Spinal cord (tissue), 10 donors: ENCODE measurements around the gene MOCS1. TPM values are rescaled to one million over a fixed set of nuclear protein-coding genes. Genes with fewer than 3 reads are reported as not detected.
"Not testable (repeated sequence)": the region's sequence is repeated elsewhere in the genome, so short reads cannot be mapped to it uniquely, and the experiment has no call there.

ENCODE experiments used
- DNase-seq, 6 donors: peaks; one replicate each; pipeline versions ENCODE4 v3.0.0 to v3.0.0-alpha.2; 2013 to 2015; ENCODE audit warnings: low spot score in 6 of 6, low read depth in 4 of 6
- H3K27ac ChIP-seq: one replicate; pipeline ENCODE4 v1.5.1; 2013; ENCODE audit warnings: low read depth, low read length, control low read depth
- H3K27me3 ChIP-seq: one replicate; pipeline ENCODE4 v1.6.1; 2013; ENCODE audit warnings: low read length; ENCODE audit not compliant: control insufficient read depth, insufficient read depth
- H3K36me3 ChIP-seq: one replicate; pipeline ENCODE4 v1.6.1; 2013; ENCODE audit warnings: low read length; ENCODE audit not compliant: control insufficient read depth, insufficient read depth
- H3K4me1 ChIP-seq: one replicate; pipeline ENCODE4 v1.6.1; 2013; ENCODE audit warnings: low read length; ENCODE audit not compliant: control insufficient read depth, insufficient read depth
- H3K4me3 ChIP-seq: one replicate; pipeline ENCODE4 v1.5.1; 2013; ENCODE audit warnings: low read depth, low read length, control low read depth
- H3K9me3 ChIP-seq: one replicate; pipeline ENCODE4 v1.6.1; 2013; ENCODE audit warnings: low read length; ENCODE audit not compliant: control insufficient read depth, insufficient read depth
- WGBS: methylation state at CpG from one replicate; pipeline ENCODE4 v1.1.5; 2013; ENCODE audit warnings: missing lambda C conversion rate; ENCODE audit not compliant: insufficient coverage; 5-methylcytosine and 5-hydroxymethylcytosine counted together
- polyA plus RNA-seq, 2 donors: library from polyadenylated mRNA; unstranded; fragments of 120-200 nt; gene quantifications; one replicate each; pipeline ENCODE4 v1.2.1, GENCODE V29; 2013; ENCODE audit not compliant: insufficient read length in 2 of 2
- total RNA-seq, 2 donors: library from RNA; depleted of rRNA in 1 of 2; stranded (reverse); fragments of 120-200 nt in 1 of 2; fragments of >200 nt in 1 of 2; gene quantifications; one replicate each; pipeline versions ENCODE4 v1.2.3 to v1.2.4, GENCODE V29; 2013 to 2014
- donor health status: healthy.

Gene MOCS1
- total and polyA plus RNA-seq, 4 donors, result 9.6 to 15.4 (median 12.5) TPM

GRCh38 chr6:39971131-39971530, 36.9 kb upstream of the MOCS1 start:
- WGBS, result 95% methylated on average over 4 of the region's 5 CpGs
- H3K4me1 ChIP-seq, H3K9me3 ChIP-seq, H3K27me3 ChIP-seq, DNase-seq, H3K36me3 ChIP-seq, H3K27ac ChIP-seq, H3K4me3 ChIP-seq: not testable (repeated sequence)

DNA sequence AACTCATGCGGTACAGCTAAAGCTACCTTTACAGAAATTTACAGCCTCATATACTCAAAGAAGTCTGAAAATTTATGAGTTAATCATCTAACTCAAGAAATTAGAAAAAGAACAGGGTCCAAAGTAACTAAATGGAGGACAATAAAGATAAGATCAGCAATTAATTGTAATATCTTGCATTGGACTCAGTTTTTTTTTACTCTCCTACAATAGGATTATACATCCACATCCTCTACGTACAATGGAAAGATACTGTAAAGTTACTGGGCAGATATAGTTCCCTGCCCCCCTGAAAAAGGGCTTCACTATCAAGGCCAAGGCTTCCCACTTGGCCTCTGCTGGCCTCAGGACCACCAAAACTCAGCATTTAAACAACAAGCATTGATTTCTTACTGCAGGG, 31.5 kb upstream of the MOCS1 start:
- Histone ChIP-seq H3K27ac (no peak overlapping the region), H3K4me1 (no peaks in the 10 kb centered on the region), H3K27me3 (no peaks in the 10 kb centered on the region), H3K9me3 (no peaks in the 10 kb centered on the region), H3K36me3 (no peaks in the 10 kb centered on the region), H3K4me3 (no peak overlapping the region)
- no peak for DNase-seq
- no CpG with 5 or more reads among the region's 2 CpGs for WGBS

- no peaks in the 10 kb centered on the region for H3K27me3 ChIP-seq
- no peaks in the 10 kb centered on the region for H3K4me1 ChIP-seq
- no peak for DNase-seq
- no peaks in the 10 kb centered on the region for H3K9me3 ChIP-seq
- no peak overlapping the region for H3K27ac ChIP-seq
- H3K36me3 ChIP-seq, result no peaks in the 10 kb centered on the region
- no CpG with 5 or more reads among the region's 2 CpGs for WGBS
- no peak overlapping the region for H3K4me3 ChIP-seq
Measured at GRCh38 chr6:39964530-39964929, 30.3 kb upstream of the MOCS1 start.

DNA sequence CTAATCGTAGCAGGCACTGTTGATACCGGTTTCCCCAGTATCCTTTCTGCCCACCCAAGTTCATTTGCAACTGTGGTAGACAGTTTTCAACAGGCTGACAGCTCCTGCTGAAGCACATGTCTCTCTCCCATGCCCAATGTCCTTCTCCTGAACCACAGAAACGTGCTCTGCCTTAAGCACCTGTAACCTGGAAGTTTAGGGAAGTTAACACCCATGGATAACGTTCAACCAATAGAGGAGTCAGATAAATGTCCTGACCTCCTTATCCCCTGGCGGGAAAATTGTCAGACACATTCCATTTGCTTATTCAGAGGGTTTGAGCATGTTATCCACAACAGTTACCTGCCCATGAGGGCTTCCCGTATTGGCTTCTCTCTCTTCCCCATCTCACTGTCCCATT, 29.8 kb upstream of the MOCS1 start:
- no peaks in the 10 kb centered on the region for H3K27me3 ChIP-seq
- WGBS, result 54% methylated on average over 5 of the region's 6 CpGs
- H3K4me1 ChIP-seq, result no peaks in the 10 kb centered on the region
- H3K9me3 ChIP-seq, result no peaks in the 10 kb centered on the region
- H3K36me3 ChIP-seq, result no peaks in the 10 kb centered on the region
- no peak overlapping the region for H3K27ac ChIP-seq
- no peak overlapping the region for H3K4me3 ChIP-seq
- DNase-seq, result no peak

- no peaks in the 10 kb centered on the region for H3K9me3 ChIP-seq
- no peaks in the 10 kb centered on the region for H3K27me3 ChIP-seq
- WGBS, result 78% methylated on average over 1 of the region's 4 CpGs
- no peak for DNase-seq
- H3K27ac ChIP-seq, result no peak overlapping the region
- H3K4me3 ChIP-seq, result no peak overlapping the region
- no peaks in the 10 kb centered on the region for H3K36me3 ChIP-seq
- H3K4me1 ChIP-seq, result no peaks in the 10 kb centered on the region
Measured at GRCh38 chr6:39962831-39963230, 28.6 kb upstream of the MOCS1 start.

DNA sequence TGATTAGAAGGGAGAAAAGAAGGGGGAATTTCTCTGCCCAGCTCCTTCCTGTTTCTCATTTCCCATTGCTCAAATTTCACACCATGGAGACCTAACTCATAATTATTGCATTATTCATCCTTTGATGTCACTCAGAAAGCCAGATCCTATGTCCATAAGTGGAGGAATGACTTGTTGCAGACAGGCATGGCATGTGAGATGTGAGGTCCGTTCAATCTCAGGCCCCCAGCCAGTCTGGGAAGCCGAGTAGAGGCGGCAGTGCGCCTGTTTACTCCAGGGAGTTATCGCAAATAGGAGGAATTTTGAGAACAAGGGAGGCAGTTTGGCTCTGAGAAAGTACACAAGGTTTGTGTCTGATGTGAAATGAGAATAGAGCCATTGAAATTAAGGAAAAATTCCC, 26.9 kb upstream of the MOCS1 start:
- no peaks in the 10 kb centered on the region for H3K36me3 ChIP-seq
- DNase-seq, result no peak
- no peaks in the 10 kb centered on the region for H3K27me3 ChIP-seq
- H3K9me3 ChIP-seq, result no peaks in the 10 kb centered on the region
- H3K4me3 ChIP-seq, result no peak overlapping the region
- H3K4me1 ChIP-seq, result no peaks in the 10 kb centered on the region
- WGBS, result 61% methylated on average over 5 of the region's 5 CpGs
- no peak overlapping the region for H3K27ac ChIP-seq

GRCh38 chr6:39958947-39959346, 24.7 kb upstream of the MOCS1 start:
- H3K27me3 ChIP-seq, result no peaks in the 10 kb centered on the region
- DNase-seq, result no peak
- no peaks in the 10 kb centered on the region for H3K36me3 ChIP-seq
- H3K27ac ChIP-seq, result no peak overlapping the region
- H3K9me3 ChIP-seq, result no peaks in the 10 kb centered on the region
- 77% methylated on average over 2 of the region's 2 CpGs for WGBS
- H3K4me3 ChIP-seq, result no peak overlapping the region
- no peaks in the 10 kb centered on the region for H3K4me1 ChIP-seq

GRCh38 chr6:39956936-39957335, 22.7 kb upstream of the MOCS1 start:
- Histone ChIP-seq H3K27ac (no peak overlapping the region), H3K4me1 (no peaks in the 10 kb centered on the region), H3K36me3 (no peaks in the 10 kb centered on the region), H3K9me3 (no peaks in the 10 kb centered on the region), H3K27me3 (no peaks in the 10 kb centered on the region), H3K4me3 (no peak overlapping the region)
- no CpG with 5 or more reads among the region's 4 CpGs for WGBS
- no peak for DNase-seq

- no peak for DNase-seq
- Histone ChIP-seq H3K27me3 (no peaks in the 10 kb centered on the region), H3K4me1 (no peaks in the 10 kb centered on the region), H3K9me3 (no peaks in the 10 kb centered on the region), H3K4me3 (no peak overlapping the region), H3K36me3 (no peaks in the 10 kb centered on the region), H3K27ac (no peak overlapping the region)
- 64% methylated on average over 2 of the region's 2 CpGs for WGBS
Measured at GRCh38 chr6:39953076-39953618, 18.9 kb upstream of the MOCS1 start.

DNA sequence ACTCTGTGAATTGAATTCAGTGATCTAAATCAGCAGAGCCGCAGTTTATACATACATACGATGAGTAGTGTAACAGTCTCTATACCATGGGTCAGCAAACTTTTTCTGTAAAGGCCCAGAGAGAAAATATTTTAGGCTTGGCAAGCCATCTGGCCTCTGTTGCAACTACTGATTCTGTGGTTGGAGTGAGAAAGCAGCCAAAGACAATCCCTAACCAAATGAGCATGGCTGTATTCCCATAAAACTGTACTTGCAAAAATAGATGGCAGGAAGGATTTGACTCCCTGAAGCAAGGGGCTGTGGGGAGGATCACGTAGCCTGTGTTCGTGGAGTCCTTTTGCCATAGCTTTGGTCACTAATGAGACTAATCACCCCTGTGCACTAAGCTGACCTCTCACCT, 17.9 kb upstream of the MOCS1 start:
- H3K9me3 ChIP-seq, result no peaks in the 10 kb centered on the region
- no peaks in the 10 kb centered on the region for H3K4me1 ChIP-seq
- peak in 1 of 6 donors; percentile 59 for DNase-seq
- no peaks in the 10 kb centered on the region for H3K36me3 ChIP-seq
- no peaks in the 10 kb centered on the region for H3K27me3 ChIP-seq
- no CpG with 5 or more reads among the region's 4 CpGs for WGBS
- no peak overlapping the region for H3K27ac ChIP-seq
- H3K4me3 ChIP-seq, result no peak overlapping the region
